CMK (cell line): ENCODE data around the gene KXD1.

Experiments used
- DNase-seq: peaks from one replicate; pipeline ENCODE4 v3.0.0-alpha.2; 2010; ENCODE audit warnings: low read depth

KXD1 gene

GRCh38 chr19:18613589-18614234 is 56.0 kb downstream of the KXD1 start:
- DNase-seq, result no peak

GRCh38 chr19:18616023-18616422 is 58.4 kb downstream of the KXD1 start:
- no peak for DNase-seq

- no peak for DNase-seq
Observed at GRCh38 chr19:18617562-18617961, 59.9 kb downstream of the KXD1 start.

- DNase-seq, result no peak
Observed at GRCh38 chr19:18618236-18618635, 60.6 kb downstream of the KXD1 start.
